ENCODE data around the gene TENM4.

The TENM4 gene

DNA sequence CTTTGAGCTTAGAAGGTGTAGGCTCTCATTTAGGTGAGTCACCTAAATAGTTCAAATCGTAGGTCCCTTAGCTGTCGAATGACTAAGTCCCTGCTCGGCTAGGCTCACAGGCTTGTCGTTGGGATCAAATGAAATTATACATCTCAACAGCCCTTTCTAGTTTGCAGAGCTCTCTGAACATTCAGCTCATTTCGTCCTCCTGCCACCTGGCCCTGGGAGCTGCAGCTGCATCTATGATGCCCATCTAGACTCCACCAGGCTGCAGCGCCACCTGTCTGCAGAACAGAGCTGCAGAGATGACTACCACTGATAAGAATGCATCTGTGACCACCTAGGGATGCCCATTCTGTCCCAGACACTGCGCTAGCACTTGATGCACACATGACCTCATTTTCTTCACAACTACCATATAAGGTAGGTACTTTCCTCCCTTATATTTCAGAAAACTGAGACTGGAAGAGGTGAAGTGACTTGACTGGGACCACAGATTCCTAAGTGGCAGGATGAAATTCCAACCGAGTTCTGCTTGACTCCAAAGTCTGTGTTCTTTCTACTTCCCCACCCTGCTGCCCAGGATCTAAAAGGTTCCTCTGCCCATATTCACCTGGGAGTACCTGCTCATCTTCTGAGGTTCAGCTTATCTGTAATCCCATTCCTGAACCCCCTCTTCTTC is 725.1 kb downstream of the TENM4 start:
- DNase-seq, result peak; percentile 75

DNA sequence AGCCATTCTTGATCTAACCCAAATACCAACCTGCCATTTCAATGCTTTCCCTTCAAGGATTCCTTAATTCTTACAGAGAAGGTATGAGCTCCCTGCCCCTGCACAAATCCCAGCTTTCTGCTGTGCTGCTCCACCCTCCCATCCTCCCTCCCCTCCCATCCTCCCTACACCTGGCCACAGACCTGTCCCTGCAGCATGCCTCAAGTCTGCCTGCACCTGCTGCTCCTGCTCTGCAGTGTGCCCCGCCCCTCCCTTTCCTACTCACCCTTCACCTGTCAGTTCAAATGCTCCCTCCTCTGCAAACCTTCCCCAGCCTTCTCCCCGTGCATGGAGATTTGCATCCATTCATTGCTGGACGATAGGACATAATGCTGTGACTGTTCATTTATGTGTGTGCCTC is 726.3 kb downstream of the TENM4 start:
- peak; percentile 91 for DNase-seq

DNA sequence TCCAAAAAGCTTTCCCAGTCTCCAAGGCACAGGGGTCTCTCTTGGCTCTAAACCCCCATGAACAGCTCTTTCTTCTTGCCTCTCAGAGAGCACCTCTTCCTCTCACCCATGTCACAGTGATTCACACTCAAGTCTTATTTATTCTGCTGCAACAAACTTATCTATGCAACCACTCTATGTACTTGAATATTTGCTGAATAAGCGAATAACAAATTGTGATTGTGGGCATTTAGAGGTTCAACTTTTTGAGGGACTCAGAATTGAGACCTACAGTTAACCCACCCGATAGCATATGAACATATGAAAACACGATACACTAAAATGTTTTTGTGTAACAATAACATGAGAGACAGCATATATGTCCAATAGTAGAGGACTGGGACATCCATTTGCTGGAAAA is 729.1 kb downstream of the TENM4 start:
- DNase-seq, result no peak

GRCh38 chr11:78710417-78710816 is 730.4 kb downstream of the TENM4 start:
- no peak for DNase-seq

- no peak for DNase-seq
Observed at GRCh38 chr11:78708388-78708787, 732.4 kb downstream of the TENM4 start.

GRCh38 chr11:78706551-78706950 is 734.3 kb downstream of the TENM4 start:
- no peak for DNase-seq

- no peak for DNase-seq
Observed at GRCh38 chr11:78704811-78705210, 736.0 kb downstream of the TENM4 start.

DNA sequence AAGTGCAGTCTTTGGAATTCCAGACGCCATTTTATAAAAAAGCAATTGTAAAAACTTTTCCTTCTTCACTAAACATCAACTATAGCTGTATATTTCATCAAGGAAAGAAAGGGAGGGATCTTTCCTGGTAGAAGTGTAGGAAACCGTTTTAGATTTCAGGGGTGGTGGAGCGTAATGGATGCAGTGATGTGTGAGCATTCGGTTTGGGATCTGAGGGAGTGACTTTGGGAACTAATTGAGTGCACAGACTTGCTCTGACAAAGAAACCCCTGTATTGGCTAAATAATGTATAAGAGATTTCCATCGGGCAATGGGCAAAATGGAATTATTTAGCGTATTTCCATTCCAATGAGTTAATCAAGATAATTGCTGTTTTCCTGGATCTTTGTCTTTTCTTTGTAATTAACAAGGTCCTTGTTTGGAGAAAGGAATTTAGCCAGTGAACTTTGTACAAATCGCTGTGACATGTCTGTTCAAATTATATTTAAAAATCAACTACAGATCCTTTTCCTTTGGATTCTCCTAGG is 741.2 kb downstream of the TENM4 start:
- no peak for DNase-seq

GRCh38 chr11:78698612-78699011 is 742.2 kb downstream of the TENM4 start:
- DNase-seq, result no peak

GRCh38 chr11:78696177-78696576 is 744.7 kb downstream of the TENM4 start:
- DNase-seq, result no peak

DNA sequence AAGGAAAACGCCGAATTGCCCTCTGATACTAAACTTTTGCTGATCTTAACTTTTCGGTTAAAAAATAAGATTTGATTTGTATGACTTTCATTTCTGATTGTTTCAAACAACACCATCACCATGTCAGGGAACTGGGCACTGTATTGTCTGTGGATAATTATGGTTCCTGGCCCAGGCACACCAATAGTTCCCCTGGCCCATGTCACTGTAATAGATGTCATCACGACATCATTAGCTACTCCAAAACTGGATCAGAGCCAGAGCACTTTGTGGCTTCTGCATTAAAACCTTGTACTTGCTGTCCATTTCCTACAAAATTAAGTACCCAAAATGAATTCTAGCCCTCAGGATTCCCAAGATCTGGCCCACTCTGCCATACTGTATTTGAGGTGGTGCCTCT is 746.7 kb downstream of the TENM4 start:
- DNase-seq, result peak; percentile 41

- no peak for DNase-seq
Observed at GRCh38 chr11:78691215-78691614, 749.6 kb downstream of the TENM4 start.

DNA sequence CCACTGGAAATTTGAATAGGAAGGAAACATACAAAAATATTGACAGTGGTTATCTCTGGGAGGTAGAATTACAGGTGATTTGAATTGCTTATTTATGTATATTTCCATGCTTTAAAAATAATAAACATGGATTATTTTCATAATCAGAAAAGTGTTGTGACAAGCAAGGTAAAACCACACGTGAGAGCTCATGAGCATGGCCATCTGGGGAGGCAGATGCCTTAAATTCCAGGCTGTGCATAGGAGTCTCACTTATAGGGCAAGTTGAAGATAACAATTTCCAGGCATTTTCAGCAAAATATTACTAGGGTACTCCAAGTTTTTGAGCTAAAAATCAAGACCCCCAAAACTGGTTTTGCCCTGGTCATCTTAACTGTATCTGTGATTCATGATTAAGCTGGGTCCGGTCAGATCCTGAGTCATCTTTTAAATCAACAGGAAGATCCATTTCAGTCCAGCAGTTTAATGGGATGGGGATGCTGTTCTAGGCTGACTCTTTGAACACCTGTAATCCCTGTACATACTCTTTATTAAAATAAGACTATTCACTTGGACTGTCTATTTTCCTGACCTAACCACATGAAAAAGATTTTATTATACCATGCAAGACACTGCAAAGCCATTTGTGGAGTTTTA is 750.4 kb downstream of the TENM4 start:
- DNase-seq, result no peak

DNA sequence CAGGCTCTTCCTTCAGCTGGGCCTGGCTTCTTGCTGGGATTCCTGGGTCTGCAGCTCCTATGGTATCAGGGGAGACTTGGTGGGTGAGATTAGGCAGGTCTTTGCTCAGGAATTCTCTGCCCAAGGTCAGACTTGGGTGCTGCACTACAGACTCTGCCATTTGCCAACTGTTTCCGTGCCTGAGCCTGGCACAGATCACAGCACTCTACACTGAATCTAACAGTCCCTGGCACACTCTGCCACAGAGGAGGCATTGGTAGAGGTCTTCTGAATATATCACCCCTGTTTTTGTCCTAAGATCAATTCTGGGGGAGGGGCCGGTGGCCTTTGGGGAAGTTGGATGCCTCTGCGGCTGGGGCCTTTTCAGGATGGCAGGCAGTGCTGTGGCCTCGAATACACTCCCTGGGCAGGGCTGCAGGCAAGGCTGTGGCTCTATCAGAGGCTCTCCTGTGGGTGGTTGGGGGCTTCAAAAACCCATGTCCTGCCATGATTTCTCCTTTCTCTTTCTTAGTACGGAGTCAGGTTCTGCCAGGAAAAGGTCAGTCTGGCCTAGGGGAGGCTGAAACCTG is 751.2 kb downstream of the TENM4 start:
- no peak for DNase-seq

- peak; percentile 13 for DNase-seq
Observed at GRCh38 chr11:78689101-78689500, 751.7 kb downstream of the TENM4 start.

DNA sequence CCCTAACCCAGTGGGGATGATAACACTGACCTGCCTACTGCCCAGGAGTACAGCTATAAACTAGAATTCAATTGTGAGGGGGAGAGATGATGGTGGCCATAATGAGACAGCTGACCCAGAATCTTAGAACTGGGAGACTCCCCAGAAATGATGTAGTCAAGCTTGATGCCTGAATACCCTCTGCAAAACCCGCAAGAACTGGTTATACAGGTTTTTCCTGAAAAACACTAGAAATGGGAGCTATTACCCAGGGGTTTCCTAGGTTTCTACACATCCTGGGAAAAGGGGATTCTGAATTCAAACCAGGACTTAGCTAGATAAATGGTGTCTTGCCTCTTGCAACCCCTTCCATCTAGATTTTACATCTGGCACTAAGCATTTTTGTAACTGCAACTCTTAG is 752.4 kb downstream of the TENM4 start:
- DNase-seq, result peak; percentile 17

- no peak for DNase-seq
Observed at GRCh38 chr11:78685156-78685555, 755.7 kb downstream of the TENM4 start.

GRCh38 chr11:78684377-78684776 is 756.5 kb downstream of the TENM4 start:
- no peak for DNase-seq

DNA sequence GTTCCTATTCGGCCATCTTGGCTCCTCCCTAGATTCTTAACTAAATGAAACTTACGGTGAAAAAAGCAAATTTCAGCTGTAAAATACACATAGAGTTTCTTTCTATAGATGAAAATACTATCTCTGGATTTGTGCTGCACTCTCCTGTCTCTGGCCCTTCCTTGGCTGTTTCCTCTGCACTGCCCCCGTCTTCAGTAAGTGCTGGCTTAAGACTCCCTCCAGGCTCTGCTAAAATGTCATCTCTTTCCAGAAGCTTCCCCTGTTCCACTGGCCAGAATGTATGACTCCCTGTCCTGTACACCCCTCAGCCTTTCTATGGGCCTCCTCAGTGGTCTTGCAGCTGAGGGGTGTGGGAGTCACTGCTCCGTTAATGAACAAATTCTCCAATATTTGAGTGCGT is 757.1 kb downstream of the TENM4 start:
- no peak for DNase-seq

DNA sequence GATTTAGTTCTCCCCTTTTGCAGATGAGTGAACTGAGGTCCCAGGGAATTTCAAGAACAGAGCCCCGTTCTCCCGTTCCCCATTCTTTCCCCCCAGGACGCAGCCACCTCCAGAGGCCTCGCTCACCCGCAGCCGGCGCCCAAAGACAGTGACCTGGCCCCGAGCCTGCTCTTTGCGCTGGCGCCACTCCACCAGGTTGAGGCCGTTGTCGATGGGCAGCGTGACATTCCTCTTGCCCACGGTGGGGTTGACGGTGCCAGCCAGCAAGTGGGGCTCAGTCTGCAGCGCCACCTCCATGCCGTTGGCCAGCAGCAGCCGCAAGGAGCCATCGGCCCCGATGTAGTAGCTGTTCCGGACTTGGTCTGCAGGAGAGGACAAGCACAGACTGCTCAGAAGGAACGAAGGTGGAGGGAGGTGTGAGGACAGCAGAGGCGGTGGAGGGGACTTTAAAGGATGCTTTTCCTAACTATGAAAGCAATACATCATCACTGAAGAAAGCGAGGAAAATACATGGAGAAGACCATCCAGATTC is 764.7 kb downstream of the TENM4 start:
- no peak for DNase-seq

DNA sequence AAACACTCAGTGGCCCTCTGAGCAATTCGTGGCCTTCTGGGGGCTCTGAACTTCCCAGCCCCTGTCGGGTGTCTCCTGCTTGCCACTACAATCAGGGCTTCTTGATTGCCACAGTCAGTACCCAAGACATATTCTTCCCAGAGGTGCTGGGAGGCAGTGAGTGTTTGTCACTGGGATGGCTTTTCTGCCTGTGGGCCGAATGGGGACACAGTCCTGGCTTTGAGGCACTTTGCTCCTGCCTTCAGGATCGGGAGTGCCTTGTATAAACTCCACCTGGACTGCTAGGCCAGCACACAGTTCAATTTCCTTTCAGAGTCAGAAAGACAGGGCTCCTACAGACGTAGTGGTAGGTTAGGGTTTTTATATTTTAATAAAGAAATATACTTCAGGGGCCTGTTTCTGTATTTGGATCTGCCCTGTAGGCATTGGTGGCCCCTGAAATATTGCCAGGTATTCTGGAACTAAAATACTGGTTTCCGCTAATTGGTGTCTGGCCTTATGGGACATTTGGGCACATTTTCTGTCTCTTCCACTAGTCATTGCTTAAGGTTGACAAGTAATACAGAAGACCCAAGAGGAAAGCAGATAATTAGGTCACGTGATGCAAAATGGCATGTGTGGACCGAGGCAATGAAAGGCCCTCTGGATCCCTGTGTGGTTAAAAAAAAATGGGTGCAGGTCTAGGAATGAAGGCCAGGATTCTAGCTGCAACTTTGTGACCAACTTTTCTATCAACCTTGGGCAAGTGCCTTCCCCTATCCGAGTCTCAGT is 767.8 kb downstream of the TENM4 start:
- no peak for DNase-seq

DNA sequence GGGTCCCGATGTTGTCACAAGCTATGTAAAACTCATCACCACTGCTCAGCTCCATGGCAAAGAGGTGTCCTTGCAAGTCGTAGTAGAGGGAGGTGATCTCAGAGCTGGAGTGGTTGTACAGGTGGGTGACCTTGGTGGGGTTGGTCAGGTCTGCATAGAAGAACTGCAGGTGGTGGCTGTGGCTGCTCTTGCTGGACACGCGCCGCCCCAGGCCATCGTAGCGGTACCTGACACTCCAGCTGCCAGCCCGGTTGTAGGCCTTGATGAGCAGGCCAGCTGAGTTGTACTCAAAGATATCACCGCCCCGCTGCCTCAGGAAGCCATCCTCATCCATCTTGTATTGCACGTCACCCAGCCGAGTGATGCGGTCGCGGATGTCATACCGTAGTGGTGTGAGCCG is 771.6 kb downstream of the TENM4 start:
- DNase-seq, result no peak

GRCh38 chr11:78667461-78667860 is 773.4 kb downstream of the TENM4 start:
- no peak for DNase-seq

Measured in NCI-H1105 treated with DMSO at 0.1 percent for 48 hours (cell line).